Mammary epithelial cell (primary cell): Measurements from ENCODE around the gene DNASE2B.

Source experiments
- CTCF ChIP-seq, 2 donors: IDR thresholded peaks in 1 of 2; conservative IDR thresholded peaks in 1 of 2; 2 replicates each; pipeline ENCODE4 v1.5.1; 2011 to 2012; ENCODE audit warnings: inconsistent platforms in 2 of 2, low read length in 2 of 2, mild to moderate bottlenecking in 2 of 2, control low read depth in 1 of 2, low read depth in 1 of 2; ENCODE audit not compliant: insufficient read depth in 1 of 2; ENCODE audit errors: extremely low read depth in 1 of 2
- EZH2 ChIP-seq: IDR thresholded peaks from 2 replicates; pipeline ENCODE4 v1.6.1; 2012; ENCODE audit warnings: low read length, inconsistent platforms, borderline replicate concordance

- peak in 1 of 2 donors; percentile 1 for TF ChIP-seq CTCF (conservative IDR thresholded peaks at IDR 0.05 in 1 of 2, IDR thresholded peaks at IDR 0.05 in 1 of 2; ENCODE audit: extremely low read depth in 1 of 2, insufficient read depth in 1 of 2, low read depth in 1 of 2, low read length in 2 of 2)
- TF ChIP-seq EZH2: no peak
Observed at GRCh38 chr1:84410328-84411095, 12.2 kb downstream of the DNASE2B start.
